Heart left ventricle (tissue), 13 donors: ENCODE data around the gene SPRYD7.
A peak's percentile ranks its signal among the peaks of the same experiment; 100 is the strongest.

Experiments used
- POLR2A ChIP-seq, 2 donors: fragments of 450-650 bp; IDR thresholded peaks; one replicate each; pipeline ENCODE4 v1.6.1; 2017; ENCODE audit warnings: antibody characterized with exemption in 2 of 2, mild to moderate bottlenecking in 2 of 2, moderate library complexity in 2 of 2
- TF ChIP-seq, protein P1 (sequence below), 12 donors: fragments of 200-600 bp; sonication (generic) in 4 of 12; IDR thresholded peaks; one replicate each; pipeline versions ENCODE4 v1.5.0 to v1.8.0; 2018 to 2022; ENCODE audit warnings: antibody characterized with exemption in 12 of 12, mild to moderate bottlenecking in 5 of 12
- donor health status: ischemic (EF 13 %, LVEDD 7.1; RV severe dilation, severe dysfunction).
- donor health status: DM: no; HTN: yes; CAD: no.
- donor health status: DM: no; HTN: no; CAD: no.
- donor health status: ischemic (EF 25% LVEDD 6.9; RV normal size, moderate dysfunction).
- donor health status: ischemic (EF 25% LVEDD 5.7; RV mildly dilated, moderate dysfunction).
- donor health status: ischemic (EF 35%, LVEDD 5.7; RV mildly dilated, moderate dysfunction).
- donor health status: nonischemic (EF 11% LVEDD 7.7; RV severe dilation, severe dysfunction).
- donor health status: DM: yes; HTN: yes; CAD: no.
- donor health status: PGD.
- donor health status: ischemic (EF 29% LVEDD 5.4; RV normal size, mild dysfunction).
- donor health status: nonischemic (EF 23%, LVEDD 6.1; RV moderate dilation, normal function).

GRCh38 chr13:49976314-49977258, 40.4 kb upstream of the SPRYD7 start:
- TF ChIP-seq, protein P1, sequence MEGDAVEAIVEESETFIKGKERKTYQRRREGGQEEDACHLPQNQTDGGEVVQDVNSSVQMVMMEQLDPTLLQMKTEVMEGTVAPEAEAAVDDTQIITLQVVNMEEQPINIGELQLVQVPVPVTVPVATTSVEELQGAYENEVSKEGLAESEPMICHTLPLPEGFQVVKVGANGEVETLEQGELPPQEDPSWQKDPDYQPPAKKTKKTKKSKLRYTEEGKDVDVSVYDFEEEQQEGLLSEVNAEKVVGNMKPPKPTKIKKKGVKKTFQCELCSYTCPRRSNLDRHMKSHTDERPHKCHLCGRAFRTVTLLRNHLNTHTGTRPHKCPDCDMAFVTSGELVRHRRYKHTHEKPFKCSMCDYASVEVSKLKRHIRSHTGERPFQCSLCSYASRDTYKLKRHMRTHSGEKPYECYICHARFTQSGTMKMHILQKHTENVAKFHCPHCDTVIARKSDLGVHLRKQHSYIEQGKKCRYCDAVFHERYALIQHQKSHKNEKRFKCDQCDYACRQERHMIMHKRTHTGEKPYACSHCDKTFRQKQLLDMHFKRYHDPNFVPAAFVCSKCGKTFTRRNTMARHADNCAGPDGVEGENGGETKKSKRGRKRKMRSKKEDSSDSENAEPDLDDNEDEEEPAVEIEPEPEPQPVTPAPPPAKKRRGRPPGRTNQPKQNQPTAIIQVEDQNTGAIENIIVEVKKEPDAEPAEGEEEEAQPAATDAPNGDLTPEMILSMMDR (IDR thresholded peaks at IDR 0.05): peak; percentile 59 to 92 (median 89)
- TF ChIP-seq POLR2A (IDR thresholded peaks at IDR 0.05): no peak
